GM12878 (cell line): ENCODE data around the gene RAD51B. TPM values are rescaled to one million over a fixed set of nuclear protein-coding genes. Genes with fewer than 3 reads are reported as not detected.

ENCODE experiments used
- ATAC-seq: fragments of 200-7000 bp; cut with Tn5 transposase; 3 replicates; pipeline ENCODE4 v1.9.1; 2020; ENCODE audit warnings: mild to moderate bottlenecking, moderate library complexity
- BruUV-seq: library from RNA; stranded (reverse); fragments of 400-500 nt; replicated peaks from 2 replicates; lab custom pipeline; 2021; lab: Mats Ljungman, UMichigan
- CTCF ChIA-PET: fragments of 300-600 bp; sonication (Branson Sonifier 250); formaldehyde crosslinking; extraction: SDS; loops from one replicate; lab custom pipeline; 2021; ENCODE audit warnings: inconsistent platforms; lab: Yijun Ruan, JAX
- POLR2A ChIA-PET: fragments of 350-600 bp; formaldehyde crosslinking; extraction: SDS; loops from one replicate; lab custom pipeline; 2021; ENCODE audit warnings: inconsistent platforms; lab: Charles Lee
- RAD21 ChIA-PET: fragments of 300-600 bp; sonication (Branson Sonifier 250); formaldehyde crosslinking; loops from one replicate; lab custom pipeline; 2023; ENCODE audit warnings: antibody characterized with exemption; ENCODE audit not compliant: unreplicated experiment; lab: Charles Lee
- SMC1A ChIA-PET: fragments of 300-600 bp; sonication (Branson Sonifier 250); formaldehyde crosslinking; loops from one replicate; lab custom pipeline; 2023; ENCODE audit not compliant: unreplicated experiment, uncharacterized antibody; lab: Charles Lee
- DNase-seq: peaks from one replicate; pipeline ENCODE4 v3.0.0-alpha.2; 2011; ENCODE audit warnings: low read depth, low spot score
- FAIRE-seq: peaks from 3 replicates; lab custom pipeline; 2011; peaks lifted over from hg19 to GRCh38; lab: Jason Lieb, UNC
- H2AFZ ChIP-seq: 2 replicates; pipeline ENCODE4 v1.6.0; 2011; ENCODE audit warnings: low read depth, low read length, control low read depth; ENCODE audit not compliant: control insufficient read depth
- H3K27ac ChIP-seq: 2 replicates; pipeline ENCODE4 v1.5.1; 2011; ENCODE audit warnings: control low read depth; ENCODE audit not compliant: control insufficient read depth, insufficient read depth
- H3K27me3 ChIP-seq, 2 experiments: replicated peaks in 1 of 2; 2 replicates each; pipeline versions ENCODE4 v1.6.0 to v1.6.1; 2011; ENCODE audit warnings: low read length in 1 of 2; ENCODE audit not compliant: control insufficient read depth in 2 of 2, insufficient read depth in 2 of 2
- H3K36me3 ChIP-seq, 2 experiments: 2 replicates each; pipeline ENCODE4 v1.5.1; 2011; ENCODE audit warnings: low read length in 1 of 2; ENCODE audit not compliant: control insufficient read depth in 2 of 2, insufficient read depth in 2 of 2
- H3K4me1 ChIP-seq: 2 replicates; pipeline ENCODE4 v1.6.1; 2011; ENCODE audit warnings: mild to moderate bottlenecking, low read length, moderate library complexity, mixed read lengths; ENCODE audit not compliant: control insufficient read depth, insufficient read depth
- H3K4me2 ChIP-seq: 2 replicates; pipeline ENCODE4 v1.6.0; 2011; ENCODE audit warnings: control low read depth; ENCODE audit not compliant: control insufficient read depth, insufficient read depth
- H3K4me3 ChIP-seq: fragments of 200-600 bp; sonication (generic); 2 replicates; pipeline ENCODE4 v1.5.1; 2016
- H3K79me2 ChIP-seq: 2 replicates; pipeline ENCODE4 v1.6.0; 2011; ENCODE audit warnings: low read length; ENCODE audit not compliant: control insufficient read depth, insufficient read depth
- H3K9ac ChIP-seq: 2 replicates; pipeline ENCODE4 v1.8.0; 2011; ENCODE audit warnings: low read length, control low read depth, mixed read lengths; ENCODE audit not compliant: control insufficient read depth, insufficient read depth
- H3K9me3 ChIP-seq: replicated peaks from 3 replicates; pipeline ENCODE4 v1.5.1; 2011; ENCODE audit warnings: mild to moderate bottlenecking, low read length; ENCODE audit not compliant: control insufficient read depth, insufficient read depth
- H4K20me1 ChIP-seq: 2 replicates; pipeline ENCODE4 v1.6.0; 2011; ENCODE audit not compliant: control insufficient read depth, insufficient read depth
- DPF2 ChIP-seq: fragments of 450-650 bp; IDR thresholded peaks from 2 replicates; pipeline ENCODE4 v1.6.1; 2017; ENCODE audit warnings: mild to moderate bottlenecking
- ESRRA ChIP-seq: IDR thresholded peaks from 2 replicates; pipeline ENCODE4 v1.6.1; 2012; ENCODE audit warnings: mild to moderate bottlenecking, low read length, improper control_type of control experiment
- GABPA ChIP-seq: IDR thresholded peaks from 2 replicates; pipeline ENCODE4 v1.6.1; 2014; ENCODE audit warnings: antibody characterized with exemption, low read depth, mild to moderate bottlenecking, inconsistent platforms
- IKZF2 ChIP-seq, 2 experiments: fragments of 450-650 bp; IDR thresholded peaks; 2 replicates each; pipeline ENCODE4 v1.6.1; 2017; ENCODE audit warnings: mild to moderate bottlenecking in 2 of 2, moderate library complexity in 2 of 2
- JUNB ChIP-seq: IDR thresholded peaks from 2 replicates; pipeline ENCODE4 v1.6.1; 2016; ENCODE audit warnings: antibody characterized with exemption, mild to moderate bottlenecking
- KDM1A ChIP-seq: fragments of 200-600 bp; sonication (generic); IDR thresholded peaks from 2 replicates; pipeline ENCODE4 v1.6.1; 2016; ENCODE audit warnings: borderline replicate concordance
- LARP7 ChIP-seq: fragments of 450-650 bp; IDR thresholded peaks from 2 replicates; pipeline ENCODE4 v1.6.1; 2017; ENCODE audit warnings: mild to moderate bottlenecking
- RAD21 ChIP-seq: IDR thresholded peaks from 2 replicates; pipeline ENCODE4 v1.6.1; 2011; ENCODE audit warnings: mild to moderate bottlenecking, low read depth, low read length, moderate library complexity; ENCODE audit not compliant: insufficient read depth
- SREBF1 ChIP-seq: IDR thresholded peaks from 2 replicates; pipeline ENCODE4 v1.6.1; 2012; ENCODE audit warnings: mild to moderate bottlenecking, low read length
- STAT1 ChIP-seq: fragments of 450-650 bp; conservative IDR thresholded peaks from 2 replicates; pipeline ENCODE4 v1.6.1; 2014; ENCODE audit warnings: antibody characterized with exemption, mild to moderate bottlenecking
- ZSCAN29 ChIP-seq: fragments of 450-650 bp; IDR thresholded peaks from 2 replicates; pipeline ENCODE4 v1.6.1; 2017; ENCODE audit warnings: mild to moderate bottlenecking, moderate library complexity
- WGBS: methylation state at CpG from one replicate; pipeline ENCODE4 v1.1.6; 2016; ENCODE audit warnings: low lambda C conversion rate; ENCODE audit not compliant: insufficient replicate concordance, insufficient coverage; ENCODE audit errors: missing lambda C conversion rate; 5-methylcytosine and 5-hydroxymethylcytosine counted together
- in situ Hi-C: fragments of 300-500 bp; cut with MboI; formaldehyde crosslinking; loops from 9 replicates; pipeline ENCODE4 v1.14.3; 2018; ENCODE audit warnings: mixed read lengths
- intact Hi-C: fragments of 100-400 bp; cut with micrococcal nuclease; formaldehyde crosslinking; loops from one replicate; pipeline ENCODE4 v1.14.2; 2022; ENCODE audit not compliant: unreplicated experiment
- polyA plus RNA-seq, 11 experiments: library from polyadenylated mRNA; depleted of rRNA in 4 of 11; unstranded in 6 of 11; stranded (reverse) in 5 of 11; fragments of >200 nt; fragmentation: Nextera tagmentation in 4 of 11; fragmentation: Illumina TruSeq in 1 of 11; extraction: Ambion mirVana in 4 of 11; extraction: Trizol in 1 of 11; gene quantifications; 1 replicate in 1 of 11; 2 replicates in 10 of 11; pipeline versions ENCODE4 v1.2.1 to v1.2.3, GENCODE V29; 2011 to 2016; ENCODE audit warnings: inconsistent platforms in 2 of 11, missing spikeins in 2 of 11, low read depth in 1 of 11
- total RNA-seq, 4 experiments: library from RNA; depleted of rRNA in 3 of 4; stranded (reverse); fragments of >200 nt in 3 of 4; fragmentation: Illumina TruSeq in 1 of 4; extraction: Trizol in 1 of 4; gene quantifications; 2 replicates each; pipeline versions ENCODE4 v1.2.1 to v1.2.3, GENCODE V29; 2013 to 2021
- TF ChIP-seq, protein P1 (sequence below): fragments of 150-350 bp; IDR thresholded peaks from 2 replicates; pipeline ENCODE4 v1.6.1; 2016; ENCODE audit warnings: low read depth, low read length
- TF ChIP-seq, protein P2 (sequence below): IDR thresholded peaks from 2 replicates; pipeline ENCODE4 v1.6.1; 2011; ENCODE audit warnings: borderline replicate concordance, low read depth, mild to moderate bottlenecking, moderate library complexity, mixed read lengths, low read length; ENCODE audit not compliant: insufficient read depth; ENCODE audit errors: extremely low read length
- TF ChIP-seq, protein P3 (sequence below): fragments of 450-650 bp; IDR thresholded peaks from 2 replicates; pipeline ENCODE4 v1.6.1; 2017; ENCODE audit warnings: borderline replicate concordance
- TF ChIP-seq, protein P4 (sequence below): fragments of 450-650 bp; IDR thresholded peaks from 2 replicates; pipeline ENCODE4 v1.6.1; 2016; ENCODE audit warnings: mild to moderate bottlenecking

RAD51B gene
- total and polyA plus RNA-seq, 10 of the 15 experiments (the other 5 are each of a cell fraction or from before 2014, with no cell fraction given), result 9.8 to 26.8 (median 21.3) TPM

DNA sequence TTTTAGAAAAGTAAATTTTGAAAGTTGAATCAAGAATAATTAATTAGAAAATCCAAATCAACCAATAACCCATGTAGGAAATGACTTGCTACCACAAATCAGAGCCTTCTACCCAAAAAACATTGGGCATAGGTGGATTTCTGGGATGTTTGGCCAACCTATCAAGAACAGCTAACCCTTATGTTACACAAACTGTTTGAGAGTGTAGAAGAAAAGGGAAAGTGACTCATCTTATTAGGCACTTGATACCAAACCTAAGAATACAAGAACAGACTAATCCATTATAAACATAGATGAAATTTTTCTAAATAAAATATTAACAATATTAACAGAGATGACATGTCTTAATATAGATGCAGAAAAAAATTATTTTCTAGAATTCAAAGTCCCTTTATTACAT, 712.9 kb downstream of the RAD51B start (continued):
- TF ChIP-seq JUNB (no peak), RAD21 (no peak), LARP7 (no peak)
- TF ChIP-seq, protein P1, sequence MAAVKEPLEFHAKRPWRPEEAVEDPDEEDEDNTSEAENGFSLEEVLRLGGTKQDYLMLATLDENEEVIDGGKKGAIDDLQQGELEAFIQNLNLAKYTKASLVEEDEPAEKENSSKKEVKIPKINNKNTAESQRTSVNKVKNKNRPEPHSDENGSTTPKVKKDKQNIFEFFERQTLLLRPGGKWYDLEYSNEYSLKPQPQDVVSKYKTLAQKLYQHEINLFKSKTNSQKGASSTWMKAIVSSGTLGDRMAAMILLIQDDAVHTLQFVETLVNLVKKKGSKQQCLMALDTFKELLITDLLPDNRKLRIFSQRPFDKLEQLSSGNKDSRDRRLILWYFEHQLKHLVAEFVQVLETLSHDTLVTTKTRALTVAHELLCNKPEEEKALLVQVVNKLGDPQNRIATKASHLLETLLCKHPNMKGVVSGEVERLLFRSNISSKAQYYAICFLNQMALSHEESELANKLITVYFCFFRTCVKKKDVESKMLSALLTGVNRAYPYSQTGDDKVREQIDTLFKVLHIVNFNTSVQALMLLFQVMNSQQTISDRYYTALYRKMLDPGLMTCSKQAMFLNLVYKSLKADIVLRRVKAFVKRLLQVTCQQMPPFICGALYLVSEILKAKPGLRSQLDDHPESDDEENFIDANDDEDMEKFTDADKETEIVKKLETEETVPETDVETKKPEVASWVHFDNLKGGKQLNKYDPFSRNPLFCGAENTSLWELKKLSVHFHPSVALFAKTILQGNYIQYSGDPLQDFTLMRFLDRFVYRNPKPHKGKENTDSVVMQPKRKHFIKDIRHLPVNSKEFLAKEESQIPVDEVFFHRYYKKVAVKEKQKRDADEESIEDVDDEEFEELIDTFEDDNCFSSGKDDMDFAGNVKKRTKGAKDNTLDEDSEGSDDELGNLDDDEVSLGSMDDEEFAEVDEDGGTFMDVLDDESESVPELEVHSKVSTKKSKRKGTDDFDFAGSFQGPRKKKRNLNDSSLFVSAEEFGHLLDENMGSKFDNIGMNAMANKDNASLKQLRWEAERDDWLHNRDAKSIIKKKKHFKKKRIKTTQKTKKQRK, result no peak

DNA sequence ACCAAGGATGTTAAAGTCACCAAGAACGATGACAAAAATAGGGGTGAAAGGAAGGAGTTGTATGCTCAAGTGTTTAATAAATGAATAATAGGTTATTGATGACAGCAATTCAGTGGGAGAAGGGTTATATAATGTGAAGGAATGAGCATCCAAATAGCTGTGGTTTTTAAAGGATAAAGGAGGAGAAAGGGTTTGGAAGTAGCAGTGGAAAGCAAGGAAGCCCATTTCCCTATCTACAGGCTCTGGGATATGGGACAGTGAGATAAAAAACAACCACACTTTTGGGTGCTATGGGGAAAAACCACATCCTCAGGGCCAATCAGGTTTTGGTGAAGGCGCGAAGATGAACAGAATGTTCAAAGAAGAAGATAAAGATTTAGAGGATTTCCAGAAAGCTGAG, 714.7 kb downstream of the RAD51B start:
- no peak for ATAC-seq
- no peak overlapping the region for H3K27ac ChIP-seq
- DNase-seq, result no peak
- H3K9ac ChIP-seq, result no peak overlapping the region
- in situ Hi-C loops, result no loop called here
- intact Hi-C loops, result no loop called here
- H2AFZ ChIP-seq, result no peak overlapping the region
- H3K4me3 ChIP-seq, result no peak overlapping the region
- BruUV-seq, result no TSS peak
- no peaks in the 10 kb centered on the region for H3K27me3 ChIP-seq
- no peaks in the 10 kb centered on the region for H3K79me2 ChIP-seq
- POLR2A ChIA-PET, result interaction anchor here (1.1 to 1.7 kb wide), 2 partner anchors 19 to 59 kb away, joined by 3 to 4 read pairs; no protein-coding TSS in a partner anchor
- H4K20me1 ChIP-seq, result no peaks in the 10 kb centered on the region
- SMC1A ChIA-PET, result interaction anchor here (1.0 to 2.3 kb wide), 5 partner anchors 10 to 64 kb away, joined by 3 to 9 read pairs (median 5); no protein-coding TSS in a partner anchor
- RAD21 ChIA-PET, result no interaction called here
- CTCF ChIA-PET, result interaction anchor here (1.2 to 1.3 kb wide), 2 partner anchors 11 to 21 kb away, joined by 3 to 4 read pairs; no protein-coding TSS in a partner anchor
- H3K36me3 ChIP-seq, result no peaks in the 10 kb centered on the region
- no peak for FAIRE-seq
- WGBS, result 100% methylated on average over 3 of the region's 3 CpGs
- H3K4me2 ChIP-seq, result no peak overlapping the region
- no peaks in the 10 kb centered on the region for H3K4me1 ChIP-seq
- peaks cover 3% of the 10 kb centered on the region; the same call in 2 of the 3 replicates for H3K9me3 ChIP-seq
- TF ChIP-seq, protein P2, sequence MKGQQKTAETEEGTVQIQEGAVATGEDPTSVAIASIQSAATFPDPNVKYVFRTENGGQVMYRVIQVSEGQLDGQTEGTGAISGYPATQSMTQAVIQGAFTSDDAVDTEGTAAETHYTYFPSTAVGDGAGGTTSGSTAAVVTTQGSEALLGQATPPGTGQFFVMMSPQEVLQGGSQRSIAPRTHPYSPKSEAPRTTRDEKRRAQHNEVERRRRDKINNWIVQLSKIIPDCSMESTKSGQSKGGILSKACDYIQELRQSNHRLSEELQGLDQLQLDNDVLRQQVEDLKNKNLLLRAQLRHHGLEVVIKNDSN, result no peak
- TF ChIP-seq IKZF2 (IDR thresholded peaks at IDR 0.05) (no peak), GABPA (no peak), KDM1A (no peak), ZSCAN29 (no peak), DPF2 (no peak), SREBF1 (no peak), ESRRA (no peak), STAT1 (no peak)
- TF ChIP-seq, protein P3, sequence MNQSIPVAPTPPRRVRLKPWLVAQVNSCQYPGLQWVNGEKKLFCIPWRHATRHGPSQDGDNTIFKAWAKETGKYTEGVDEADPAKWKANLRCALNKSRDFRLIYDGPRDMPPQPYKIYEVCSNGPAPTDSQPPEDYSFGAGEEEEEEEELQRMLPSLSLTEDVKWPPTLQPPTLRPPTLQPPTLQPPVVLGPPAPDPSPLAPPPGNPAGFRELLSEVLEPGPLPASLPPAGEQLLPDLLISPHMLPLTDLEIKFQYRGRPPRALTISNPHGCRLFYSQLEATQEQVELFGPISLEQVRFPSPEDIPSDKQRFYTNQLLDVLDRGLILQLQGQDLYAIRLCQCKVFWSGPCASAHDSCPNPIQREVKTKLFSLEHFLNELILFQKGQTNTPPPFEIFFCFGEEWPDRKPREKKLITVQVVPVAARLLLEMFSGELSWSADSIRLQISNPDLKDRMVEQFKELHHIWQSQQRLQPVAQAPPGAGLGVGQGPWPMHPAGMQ, result no peak
- TF ChIP-seq, protein P4, sequence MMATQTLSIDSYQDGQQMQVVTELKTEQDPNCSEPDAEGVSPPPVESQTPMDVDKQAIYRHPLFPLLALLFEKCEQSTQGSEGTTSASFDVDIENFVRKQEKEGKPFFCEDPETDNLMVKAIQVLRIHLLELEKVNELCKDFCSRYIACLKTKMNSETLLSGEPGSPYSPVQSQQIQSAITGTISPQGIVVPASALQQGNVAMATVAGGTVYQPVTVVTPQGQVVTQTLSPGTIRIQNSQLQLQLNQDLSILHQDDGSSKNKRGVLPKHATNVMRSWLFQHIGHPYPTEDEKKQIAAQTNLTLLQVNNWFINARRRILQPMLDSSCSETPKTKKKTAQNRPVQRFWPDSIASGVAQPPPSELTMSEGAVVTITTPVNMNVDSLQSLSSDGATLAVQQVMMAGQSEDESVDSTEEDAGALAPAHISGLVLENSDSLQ, result no peak
